Stimulated activated naive CD8-positive, alpha-beta T cell treated with anti-CD3 and anti-CD28 coated beads, Interleukin-15, Interleukin-2, amounts not matched to agents 100 ng/mL and 50 ng/mL, for 24 hours (primary cell): ENCODE data around the gene GDAP1L1.

Experiments
- H3K27ac Mint-ChIP-seq: one replicate; pipeline ENCODE4 v1.8.0; 2021; ENCODE audit warnings: mild to moderate bottlenecking, mixed read lengths
- H3K27me3 Mint-ChIP-seq: one replicate; pipeline ENCODE4 v1.8.0; 2021; ENCODE audit warnings: mixed read lengths
- H3K36me3 Mint-ChIP-seq: one replicate; pipeline ENCODE4 v1.8.0; 2021; ENCODE audit warnings: low read depth, mixed read lengths
- H3K4me1 Mint-ChIP-seq: one replicate; pipeline ENCODE4 v1.8.0; 2021; ENCODE audit warnings: low read depth, mixed read lengths
- H3K4me3 Mint-ChIP-seq: one replicate; pipeline ENCODE4 v1.8.0; 2021; ENCODE audit warnings: mild to moderate bottlenecking, mixed read lengths
- H3K9me3 Mint-ChIP-seq: one replicate; pipeline ENCODE4 v1.8.0; 2021; ENCODE audit warnings: mixed read lengths

The GDAP1L1 gene

GRCh38 chr20:44211177-44212039 lies 35.7 kb upstream of the GDAP1L1 start:
- peaks cover 64% of the 10 kb centered on the region for H3K4me1 Mint-ChIP-seq
- peak overlapping the region; percentile 96 for H3K27ac Mint-ChIP-seq
- H3K36me3 Mint-ChIP-seq: peaks cover 6% of the 10 kb centered on the region
- peak overlapping the region; percentile 96 for H3K4me3 Mint-ChIP-seq
- no peaks in the 10 kb centered on the region for H3K27me3 Mint-ChIP-seq
- no peaks in the 10 kb centered on the region for H3K9me3 Mint-ChIP-seq

GRCh38 chr20:44212792-44213191 lies 34.3 kb upstream of the GDAP1L1 start:
- no peaks in the 10 kb centered on the region for H3K27me3 Mint-ChIP-seq

GRCh38 chr20:44215125-44215524 lies 32.0 kb upstream of the GDAP1L1 start:
- Mint-ChIP-seq H3K27me3 (no peaks in the 10 kb centered on the region), H3K27ac (no peak overlapping the region), H3K4me3 (no peak overlapping the region), H3K9me3 (no peaks in the 10 kb centered on the region), H3K36me3 (no peaks in the 10 kb centered on the region), H3K4me1 (peaks cover 66% of the 10 kb centered on the region)

More at GRCh38 chr20:44212792-44213191, 34.3 kb upstream of the GDAP1L1 start:
- Mint-ChIP-seq H3K4me3 (no peak overlapping the region), H3K36me3 (no peaks in the 10 kb centered on the region), H3K27ac (no peak overlapping the region), H3K9me3 (no peaks in the 10 kb centered on the region), H3K4me1 (peaks cover 66% of the 10 kb centered on the region)

GRCh38 chr20:44217342-44218092 lies 29.6 kb upstream of the GDAP1L1 start:
- Mint-ChIP-seq H3K9me3 (no peaks in the 10 kb centered on the region), H3K4me1 (peaks cover 55% of the 10 kb centered on the region), H3K36me3 (no peaks in the 10 kb centered on the region), H3K27ac (peak overlapping the region; percentile 70), H3K4me3 (peak overlapping the region; percentile 80), H3K27me3 (no peaks in the 10 kb centered on the region)

GRCh38 chr20:44218446-44218845 lies 28.7 kb upstream of the GDAP1L1 start:
- no peak overlapping the region for H3K27ac Mint-ChIP-seq
- H3K36me3 Mint-ChIP-seq: no peaks in the 10 kb centered on the region
- no peaks in the 10 kb centered on the region for H3K27me3 Mint-ChIP-seq
- H3K4me1 Mint-ChIP-seq: peaks cover 55% of the 10 kb centered on the region
- no peaks in the 10 kb centered on the region for H3K9me3 Mint-ChIP-seq
- H3K4me3 Mint-ChIP-seq: peak overlapping the region; percentile 80

GRCh38 chr20:44219170-44219730 lies 27.9 kb upstream of the GDAP1L1 start:
- Mint-ChIP-seq H3K27me3 (no peaks in the 10 kb centered on the region), H3K36me3 (no peaks in the 10 kb centered on the region), H3K4me3 (no peak overlapping the region), H3K4me1 (peaks cover 55% of the 10 kb centered on the region), H3K27ac (peak overlapping the region; percentile 54), H3K9me3 (no peaks in the 10 kb centered on the region)

GRCh38 chr20:44219791-44220190 lies 27.3 kb upstream of the GDAP1L1 start:
- H3K4me3 Mint-ChIP-seq: no peak overlapping the region
- H3K27ac Mint-ChIP-seq: peak overlapping the region; percentile 43
- peaks cover 55% of the 10 kb centered on the region for H3K4me1 Mint-ChIP-seq
- no peaks in the 10 kb centered on the region for H3K36me3 Mint-ChIP-seq
- no peaks in the 10 kb centered on the region for H3K27me3 Mint-ChIP-seq
- H3K9me3 Mint-ChIP-seq: no peaks in the 10 kb centered on the region

- Mint-ChIP-seq H3K27me3 (no peaks in the 10 kb centered on the region), H3K4me3 (no peak overlapping the region), H3K4me1 (peaks cover 42% of the 10 kb centered on the region), H3K27ac (no peak overlapping the region), H3K9me3 (no peaks in the 10 kb centered on the region), H3K36me3 (no peaks in the 10 kb centered on the region)
Observed at GRCh38 chr20:44221368-44221954, 25.6 kb upstream of the GDAP1L1 start.

- H3K27me3 Mint-ChIP-seq: no peaks in the 10 kb centered on the region
- peaks cover 36% of the 10 kb centered on the region for H3K4me1 Mint-ChIP-seq
- H3K4me3 Mint-ChIP-seq: no peak overlapping the region
- no peaks in the 10 kb centered on the region for H3K9me3 Mint-ChIP-seq
- H3K36me3 Mint-ChIP-seq: no peaks in the 10 kb centered on the region
- H3K27ac Mint-ChIP-seq: no peak overlapping the region
Observed at GRCh38 chr20:44222027-44222426, 25.1 kb upstream of the GDAP1L1 start.

GRCh38 chr20:44222633-44223368 lies 24.3 kb upstream of the GDAP1L1 start:
- H3K4me3 Mint-ChIP-seq: no peak overlapping the region
- H3K36me3 Mint-ChIP-seq: no peaks in the 10 kb centered on the region
- no peaks in the 10 kb centered on the region for H3K9me3 Mint-ChIP-seq
- no peak overlapping the region for H3K27ac Mint-ChIP-seq
- H3K27me3 Mint-ChIP-seq: no peaks in the 10 kb centered on the region
- H3K4me1 Mint-ChIP-seq: peaks cover 28% of the 10 kb centered on the region

- peaks cover 19% of the 10 kb centered on the region for H3K4me1 Mint-ChIP-seq
- H3K9me3 Mint-ChIP-seq: no peaks in the 10 kb centered on the region
- no peaks in the 10 kb centered on the region for H3K36me3 Mint-ChIP-seq
- no peak overlapping the region for H3K27ac Mint-ChIP-seq
- H3K4me3 Mint-ChIP-seq: no peak overlapping the region
- no peaks in the 10 kb centered on the region for H3K27me3 Mint-ChIP-seq
Observed at GRCh38 chr20:44223721-44224120, 23.4 kb upstream of the GDAP1L1 start.

GRCh38 chr20:44224637-44225036 lies 22.5 kb upstream of the GDAP1L1 start:
- Mint-ChIP-seq H3K27me3 (no peaks in the 10 kb centered on the region), H3K9me3 (no peaks in the 10 kb centered on the region), H3K27ac (no peak overlapping the region), H3K4me3 (no peak overlapping the region), H3K4me1 (peaks cover 10% of the 10 kb centered on the region), H3K36me3 (no peaks in the 10 kb centered on the region)

GRCh38 chr20:44228465-44229258 lies 18.4 kb upstream of the GDAP1L1 start:
- Mint-ChIP-seq H3K4me3 (no peak overlapping the region), H3K4me1 (peaks cover 7% of the 10 kb centered on the region), H3K36me3 (no peaks in the 10 kb centered on the region), H3K27me3 (no peaks in the 10 kb centered on the region), H3K9me3 (no peaks in the 10 kb centered on the region), H3K27ac (no peak overlapping the region)

GRCh38 chr20:44231193-44231592 lies 15.9 kb upstream of the GDAP1L1 start:
- Mint-ChIP-seq H3K4me3 (no peak overlapping the region), H3K36me3 (no peaks in the 10 kb centered on the region)

More at GRCh38 chr20:44231193-44231592, 15.9 kb upstream of the GDAP1L1 start:
- Mint-ChIP-seq H3K9me3 (no peaks in the 10 kb centered on the region), H3K27ac (no peak overlapping the region), H3K4me1 (peaks cover 7% of the 10 kb centered on the region), H3K27me3 (no peaks in the 10 kb centered on the region)
